IMR-90 (cell line): ENCODE data around the gene RFX3. TPM values are rescaled to one million over a fixed set of nuclear protein-coding genes. Genes with fewer than 3 reads are reported as not detected.

Source experiments
- ATAC-seq: fragments of 200-7000 bp; cut with Tn5 transposase; 2 replicates; pipeline ENCODE4 v1.9.1; 2020; ENCODE audit warnings: low read depth, mild to moderate bottlenecking, moderate library complexity
- BruUV-seq: library from RNA; stranded (reverse); fragments of 400-500 nt; replicated peaks from 2 replicates; lab custom pipeline; 2021; lab: Mats Ljungman, UMichigan
- CTCF ChIA-PET: fragments of 300-600 bp; formaldehyde crosslinking; extraction: SDS; loops from one replicate; lab custom pipeline; 2021; ENCODE audit warnings: antibody characterized with exemption; lab: Yijun Ruan, JAX
- POLR2A ChIA-PET: fragments of 300-600 bp; sonication (Branson Sonifier 250); formaldehyde crosslinking; loops from one replicate; lab custom pipeline; 2022; ENCODE audit warnings: antibody characterized with exemption; ENCODE audit not compliant: unreplicated experiment; lab: Charles Lee
- DNase-seq: peaks from one replicate; pipeline ENCODE4 v3.0.0; 2013
- H2AFZ ChIP-seq: replicated peaks from 2 replicates; pipeline ENCODE3; 2013; ENCODE audit warnings: low read length, mild to moderate bottlenecking; ENCODE audit not compliant: poor library complexity
- H2AK5ac ChIP-seq: 2 replicates; pipeline ENCODE4 v1.6.1; 2013; ENCODE audit warnings: low read depth, low read length, inconsistent platforms
- H2AK9ac ChIP-seq: replicated peaks from 2 replicates; pipeline ENCODE3; 2013; ENCODE audit warnings: mild to moderate bottlenecking, low read depth, low read length, moderate library complexity; ENCODE audit not compliant: poor library complexity
- H2BK120ac ChIP-seq: 2 replicates; pipeline ENCODE4 v1.6.1; 2013; ENCODE audit warnings: low read depth, low read length, inconsistent platforms
- H2BK15ac ChIP-seq: 3 replicates; pipeline ENCODE4 v1.6.1; 2013; ENCODE audit warnings: low read depth, low read length, inconsistent platforms
- H2BK20ac ChIP-seq: 2 replicates; pipeline ENCODE4 v1.6.1; 2013; ENCODE audit warnings: low read depth, mild to moderate bottlenecking, inconsistent platforms, low read length, moderate library complexity
- H2BK5ac ChIP-seq: 2 replicates; pipeline ENCODE4 v1.6.1; 2013; ENCODE audit warnings: mild to moderate bottlenecking, low read depth, low read length, inconsistent platforms; ENCODE audit not compliant: poor library complexity, severe bottlenecking
- H3K14ac ChIP-seq: replicated peaks from 2 replicates; pipeline ENCODE4 v1.6.1; 2013; ENCODE audit warnings: low read depth, low read length, inconsistent platforms
- H3K18ac ChIP-seq: 2 replicates; pipeline ENCODE4 v1.6.1; 2013; ENCODE audit warnings: low read depth, low read length, control low read depth
- H3K23ac ChIP-seq: 2 replicates; pipeline ENCODE4 v1.6.1; 2013; ENCODE audit warnings: low read depth, low read length, inconsistent platforms
- H3K27ac ChIP-seq: 2 replicates; pipeline ENCODE4 v1.5.1; 2013; ENCODE audit warnings: mild to moderate bottlenecking, control low read depth, low read length; ENCODE audit not compliant: insufficient read depth
- H3K27me3 ChIP-seq: 2 replicates; pipeline ENCODE4 v1.6.1; 2013; ENCODE audit warnings: low read length; ENCODE audit not compliant: control insufficient read depth, insufficient read depth
- H3K36me3 ChIP-seq: 2 replicates; pipeline ENCODE4 v1.6.1; 2013; ENCODE audit warnings: low read length, mixed read lengths; ENCODE audit not compliant: control insufficient read depth, insufficient read depth
- H3K4ac ChIP-seq: 2 replicates; pipeline ENCODE4 v1.6.1; 2013; ENCODE audit warnings: low read depth, low read length, inconsistent platforms
- H3K4me1 ChIP-seq: 2 replicates; pipeline ENCODE4 v1.6.1; 2013; ENCODE audit warnings: low read length, mixed read lengths; ENCODE audit not compliant: control insufficient read depth, insufficient read depth
- H3K4me2 ChIP-seq: 2 replicates; pipeline ENCODE4 v1.6.1; 2013; ENCODE audit warnings: low read depth, mild to moderate bottlenecking, control low read depth, low read length, moderate library complexity
- H3K4me3 ChIP-seq: 2 replicates; pipeline ENCODE4 v1.5.1; 2013; ENCODE audit warnings: low read depth, mild to moderate bottlenecking, control low read depth, low read length, moderate library complexity; ENCODE audit not compliant: insufficient read depth
- H3K56ac ChIP-seq: 2 replicates; pipeline ENCODE4 v1.6.1; 2013; ENCODE audit warnings: low read length, inconsistent platforms; ENCODE audit not compliant: insufficient read depth; ENCODE audit errors: extremely low read depth
- H3K79me1 ChIP-seq, 2 experiments: 2 replicates each; pipeline ENCODE4 v1.6.1; 2013; ENCODE audit warnings: low read length in 2 of 2, inconsistent platforms in 1 of 2, low read depth in 1 of 2
- H3K9ac ChIP-seq: 2 replicates; pipeline ENCODE4 v1.6.1; 2013; ENCODE audit warnings: low read depth, low read length, control low read depth
- H3K9me1 ChIP-seq: 2 replicates; pipeline ENCODE4 v1.6.1; 2013; ENCODE audit warnings: low read length, inconsistent platforms; ENCODE audit not compliant: insufficient read depth
- H3K9me3 ChIP-seq: 2 replicates; pipeline ENCODE4 v1.6.1; 2013; ENCODE audit warnings: low read length; ENCODE audit not compliant: control insufficient read depth, insufficient read depth
- H4K20me1 ChIP-seq: 2 replicates; pipeline ENCODE4 v1.6.1; 2013; ENCODE audit warnings: low read length, inconsistent platforms; ENCODE audit not compliant: insufficient read depth
- H4K5ac ChIP-seq: 2 replicates; pipeline ENCODE4 v1.6.1; 2013; ENCODE audit warnings: mild to moderate bottlenecking, low read depth, low read length, control low read depth
- H4K8ac ChIP-seq, 2 experiments: 2 replicates each; pipeline ENCODE4 v1.6.1; 2013; ENCODE audit warnings: low read depth in 2 of 2, low read length in 2 of 2, control low read depth in 1 of 2, inconsistent platforms in 1 of 2
- H4K91ac ChIP-seq: 2 replicates; pipeline ENCODE4 v1.6.1; 2013; ENCODE audit warnings: low read depth, low read length, inconsistent platforms; ENCODE audit not compliant: insufficient read depth
- BHLHE40 ChIP-seq: fragments of 150-350 bp; IDR thresholded peaks from 2 replicates; pipeline ENCODE4 v1.6.1; 2016; ENCODE audit warnings: mild to moderate bottlenecking, low read depth, low read length
- CEBPB ChIP-seq: IDR thresholded peaks from 2 replicates; pipeline ENCODE4 v1.6.1; 2012; ENCODE audit warnings: low read depth, low read length, improper control_type of control experiment
- CHD1 ChIP-seq: IDR thresholded peaks from 2 replicates; pipeline ENCODE4 v1.6.1; 2012; ENCODE audit warnings: low read depth, low read length, improper control_type of control experiment
- CTCF ChIP-seq: conservative IDR thresholded peaks from 2 replicates; pipeline ENCODE4 v1.5.1; 2012; ENCODE audit warnings: mild to moderate bottlenecking, low read depth, low read length, improper control_type of control experiment
- ELK1 ChIP-seq: fragments of 150-350 bp; IDR thresholded peaks from 2 replicates; pipeline ENCODE4 v1.6.1; 2016; ENCODE audit warnings: low read depth, mild to moderate bottlenecking, low read length, moderate library complexity, borderline replicate concordance
- FOS ChIP-seq: fragments of 150-350 bp; IDR thresholded peaks from 2 replicates; pipeline ENCODE4 v1.6.1; 2016; ENCODE audit warnings: low read depth, low read length
- MAFK ChIP-seq: IDR thresholded peaks from 2 replicates; pipeline ENCODE4 v1.6.1; 2012; ENCODE audit warnings: low read depth, low read length, improper control_type of control experiment
- MAZ ChIP-seq: IDR thresholded peaks from 2 replicates; pipeline ENCODE4 v1.6.1; 2012; ENCODE audit warnings: low read depth, mild to moderate bottlenecking, low read length, improper control_type of control experiment, moderate library complexity, borderline replicate concordance
- MXI1 ChIP-seq: IDR thresholded peaks from 2 replicates; pipeline ENCODE4 v1.6.1; 2012; ENCODE audit warnings: low read depth, mild to moderate bottlenecking, low read length, moderate library complexity, borderline replicate concordance
- NFE2L2 ChIP-seq: fragments of 150-350 bp; IDR thresholded peaks from 2 replicates; pipeline ENCODE4 v1.6.1; 2016; ENCODE audit warnings: low read depth, mild to moderate bottlenecking, low read length
- RAD21 ChIP-seq: IDR thresholded peaks from 2 replicates; pipeline ENCODE4 v1.6.1; 2012; ENCODE audit warnings: low read length, improper control_type of control experiment
- RCOR1 ChIP-seq: IDR thresholded peaks from 2 replicates; pipeline ENCODE4 v1.6.1; 2012; ENCODE audit warnings: mild to moderate bottlenecking, low read length, improper control_type of control experiment; ENCODE audit not compliant: insufficient replicate concordance
- RFX5 ChIP-seq: IDR thresholded peaks from 2 replicates; pipeline ENCODE4 v1.8.0; 2012; ENCODE audit warnings: low read depth, mild to moderate bottlenecking, low read length, moderate library complexity
- SMC3 ChIP-seq: fragments of 150-350 bp; IDR thresholded peaks from 2 replicates; pipeline ENCODE4 v1.6.1; 2016; ENCODE audit warnings: low read depth, mild to moderate bottlenecking, antibody characterized with exemption, low read length, moderate library complexity
- USF2 ChIP-seq: fragments of 150-350 bp; IDR thresholded peaks from 2 replicates; pipeline ENCODE4 v1.6.1; 2017; ENCODE audit warnings: mild to moderate bottlenecking, antibody characterized with exemption, low read length, low read depth
- WGBS, 2 experiments: methylation state at CpG; one replicate each; pipeline versions ENCODE4 v1.1.5 to v1.1.7; 2013; ENCODE audit warnings: missing lambda C conversion rate in 2 of 2; ENCODE audit not compliant: insufficient read length in 1 of 2; ENCODE audit errors: extremely low coverage in 2 of 2; 5-methylcytosine and 5-hydroxymethylcytosine counted together
- dilution Hi-C: fragments of 300-500 bp; cut with HindIII; formaldehyde crosslinking; loops from one replicate; pipeline ENCODE4 v1.14.3; 2018; ENCODE audit warnings: low sequenced_read_pairs; ENCODE audit not compliant: unreplicated experiment
- in situ Hi-C: fragments of 300-500 bp; cut with MboI; formaldehyde crosslinking; loops from 3 replicates; pipeline ENCODE4 v1.14.3; 2019; ENCODE audit warnings: low sequenced_read_pairs, inconsistent platforms, mixed read lengths
- intact Hi-C: fragments of 100-400 bp; cut with micrococcal nuclease; formaldehyde crosslinking; loops from 2 replicates; pipeline ENCODE4 v1.10.0; 2022
- polyA plus RNA-seq, 3 experiments: library from polyadenylated mRNA; depleted of rRNA; stranded (reverse); fragments of >200 nt; gene quantifications; 2 replicates each; pipeline ENCODE4 v1.2.3, GENCODE V29; 2012; ENCODE audit warnings: low replicate concordance in 1 of 3
- total RNA-seq: library from RNA; depleted of rRNA; stranded (reverse); fragments of >200 nt; gene quantifications from 2 replicates; pipeline ENCODE4 v1.2.3, GENCODE V29; 2012

Gene RFX3
- total and polyA plus RNA-seq, 2 of the 4 experiments (the other 2 are of a cell fraction): 1.7 to 2.7 TPM

GRCh38 chr9:3385871-3386270, 139.9 kb downstream of the RFX3 start:
- ChIA-PET CTCF (no interaction called here), POLR2A (no interaction called here)
- Histone ChIP-seq H3K9ac (no peak overlapping the region), H3K36me3 (no peaks in the 10 kb centered on the region), H3K9me1 (no peaks in the 10 kb centered on the region), H3K56ac (no peak overlapping the region), H3K18ac (no peak overlapping the region), H2AK5ac (no peak overlapping the region), H2BK20ac (no peak overlapping the region), H3K4me3 (no peak overlapping the region), H2BK15ac (no peak overlapping the region), H3K79me1 (no peaks in the 10 kb centered on the region), H4K5ac (no peak overlapping the region), H3K27ac (no peak overlapping the region), H4K8ac (no peak overlapping the region), H3K4me1 (no peaks in the 10 kb centered on the region), H3K4me2 (no peak overlapping the region), H4K20me1 (no peaks in the 10 kb centered on the region), H2AK9ac (no peak overlapping the region), H2AFZ (no peak overlapping the region), H2BK5ac (no peak overlapping the region), H3K4ac (no peak overlapping the region), H4K91ac (no peak overlapping the region), H3K23ac (no peak overlapping the region), H3K9me3 (no peaks in the 10 kb centered on the region), H3K27me3 (no peaks in the 10 kb centered on the region), H3K14ac (no peak overlapping the region), H2BK120ac (no peak overlapping the region)
- ATAC-seq (no peak), DNase-seq (no peak)
- in situ Hi-C loops: no loop called here
- no TSS peak for BruUV-seq
- dilution Hi-C loops: no loop called here
- intact Hi-C loops: no loop called here
- TF ChIP-seq RCOR1 (no peak), FOS (no peak), RFX5 (no peak), NFE2L2 (no peak), CHD1 (no peak), RAD21 (no peak), MAFK (no peak), BHLHE40 (no peak), ELK1 (no peak), MXI1 (no peak), MAZ (no peak), USF2 (no peak), CTCF (no peak), SMC3 (no peak), CEBPB (no peak)
- WGBS, 2 experiments: no CpG with 5 or more reads among the region's 1 CpG
